Endometrium (tissue), 2 donors: ENCODE results near the gene WNT7A.

Experiments
- FAIRE-seq: peaks from 2 replicates; lab custom pipeline; 2012; peaks lifted over from hg19 to GRCh38; lab: Jason Lieb, UNC
- donor health status: control.
- donor health status: control.

WNT7A gene

DNA sequence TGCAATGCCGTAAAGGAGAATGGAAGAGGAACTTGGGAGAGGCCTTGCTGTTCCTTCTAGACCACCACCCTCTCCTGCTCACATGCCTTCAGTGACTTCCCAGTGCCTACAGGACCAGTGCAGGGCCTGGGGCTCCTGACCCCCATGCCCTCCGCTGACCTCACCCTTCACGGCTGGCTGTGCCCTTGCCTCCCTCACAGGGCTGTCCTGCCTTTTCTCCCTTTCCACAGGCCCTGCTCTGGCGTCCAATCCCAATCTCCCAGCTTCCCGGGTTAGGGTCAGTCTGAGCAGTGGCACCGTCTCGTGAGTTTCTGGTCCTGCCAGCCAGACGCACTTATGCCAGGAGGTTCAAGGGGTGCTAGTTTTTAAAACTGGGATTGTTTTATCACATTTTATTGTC is 110.4 kb downstream of the WNT7A start:
- no peak for FAIRE-seq

DNA sequence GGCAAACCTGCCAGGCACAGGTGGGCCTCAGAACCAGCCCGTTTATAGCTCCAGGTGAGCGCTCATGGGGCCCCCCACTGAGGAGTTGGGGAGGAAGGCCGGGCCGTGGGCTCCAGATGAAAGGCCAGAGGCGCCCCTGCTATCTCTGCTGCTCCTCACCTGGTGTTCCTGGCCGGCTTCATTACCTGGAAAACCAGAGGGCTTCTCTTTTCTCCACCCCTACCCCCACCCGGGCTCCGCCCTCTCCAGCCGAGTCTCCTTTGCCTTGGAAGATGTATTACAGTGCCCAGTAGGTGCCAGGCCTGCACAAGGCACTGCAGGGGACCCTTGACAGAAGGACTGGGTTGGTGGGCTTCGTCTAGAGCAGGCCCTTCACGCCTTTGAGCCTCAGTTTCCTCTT is 111.4 kb downstream of the WNT7A start:
- no peak for FAIRE-seq

DNA sequence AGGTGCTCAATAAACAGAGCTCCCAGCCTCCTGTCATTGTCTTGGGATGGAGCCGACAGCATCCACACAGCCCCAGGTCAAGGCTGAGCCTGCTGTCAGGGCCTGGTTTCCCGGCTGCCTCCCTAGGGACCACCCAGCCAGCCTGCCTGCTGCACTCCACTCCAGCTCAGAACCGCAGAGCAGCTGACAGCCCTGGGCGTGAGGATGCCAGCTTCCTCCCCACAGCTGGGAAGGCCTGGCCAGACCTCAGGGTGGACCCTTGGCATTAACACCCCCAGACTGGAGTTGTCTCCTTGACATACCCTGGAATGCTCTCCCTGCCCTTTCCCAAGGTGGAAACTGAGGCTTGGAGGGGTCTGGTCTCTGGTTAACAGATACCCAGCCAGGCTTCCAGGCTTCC is 112.0 kb downstream of the WNT7A start:
- FAIRE-seq, result no peak

DNA sequence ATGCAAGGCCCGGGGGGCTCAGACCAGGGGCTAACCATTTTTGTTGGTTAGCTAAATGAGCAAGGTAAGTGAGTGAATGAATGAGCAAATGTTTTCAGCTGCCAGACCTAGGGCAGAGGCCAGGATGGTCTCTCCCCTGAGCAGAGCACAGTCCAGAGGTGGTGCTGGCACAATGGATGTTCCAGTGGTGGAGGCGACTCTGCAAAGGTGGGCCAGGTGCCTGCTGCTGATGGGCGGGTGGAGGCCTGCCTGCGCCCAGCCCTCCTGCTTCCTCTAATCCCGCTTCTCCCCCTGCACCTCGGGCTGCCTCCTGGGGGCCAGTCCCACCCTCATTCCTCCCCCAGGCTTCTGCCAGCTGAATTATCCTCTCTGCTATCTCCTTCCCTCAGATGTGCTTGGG is 112.8 kb downstream of the WNT7A start:
- no peak for FAIRE-seq
